Heart right ventricle (tissue), 16 donors: Measurements from ENCODE around the gene SERPINH1. TPM values are rescaled to one million over a fixed set of nuclear protein-coding genes. Genes with fewer than 3 reads are reported as not detected.

ENCODE experiments used
- ATAC-seq, 8 donors: fragments of 200-7000 bp; cut with Tn5 transposase; one replicate each; pipeline ENCODE4 v1.9.1; 2020; ENCODE audit warnings: mild to moderate bottlenecking in 8 of 8, moderate library complexity in 8 of 8, moderate number of reproducible peaks in 1 of 8
- DNase-seq, 2 donors: peaks; one replicate each; pipeline ENCODE4 v3.0.0-alpha.2; 2020
- H3K27ac ChIP-seq, 10 donors: fragments of 200-600 bp; sonication (generic) in 2 of 10; one replicate each; pipeline versions ENCODE4 v1.5.0 to v1.8.0; 2020 to 2022; ENCODE audit warnings: mild to moderate bottlenecking in 3 of 10
- H3K27me3 ChIP-seq, 7 donors: fragments of 200-600 bp; one replicate each; pipeline ENCODE4 v1.8.0; 2021 to 2022; ENCODE audit warnings: mild to moderate bottlenecking in 2 of 7
- H3K36me3 ChIP-seq, 9 donors: fragments of 200-600 bp; sonication (generic) in 1 of 9; one replicate each; pipeline versions ENCODE4 v1.5.0 to v1.8.0; 2020 to 2022; ENCODE audit warnings: mild to moderate bottlenecking in 2 of 9
- H3K4me1 ChIP-seq, 9 donors: fragments of 200-600 bp; sonication (generic) in 1 of 9; one replicate each; pipeline versions ENCODE4 v1.5.0 to v1.8.0; 2020 to 2022; ENCODE audit warnings: mild to moderate bottlenecking in 4 of 9
- H3K4me3 ChIP-seq, 10 donors: fragments of 200-600 bp; sonication (generic) in 2 of 10; one replicate each; pipeline versions ENCODE4 v1.5.0 to v1.8.0; 2020 to 2022; ENCODE audit warnings: mild to moderate bottlenecking in 7 of 10, moderate library complexity in 2 of 10
- H3K9me3 ChIP-seq, 11 donors: fragments of 200-600 bp in 10 of 11; sonication (generic) in 2 of 11; one replicate each; pipeline versions ENCODE4 v1.5.0 to v1.8.0; 2013 to 2022; ENCODE audit warnings: mild to moderate bottlenecking in 2 of 11, control low read depth in 1 of 11, moderate library complexity in 1 of 11
- CTCF ChIP-seq, 9 donors: fragments of 200-600 bp; sonication (generic) in 2 of 9; IDR thresholded peaks; one replicate each; pipeline versions ENCODE4 v1.5.0 to v1.8.0; 2021 to 2022; ENCODE audit warnings: antibody characterized with exemption in 9 of 9, mild to moderate bottlenecking in 5 of 9, moderate library complexity in 1 of 9
- WGBS, 2 donors: extraction: QIAGEN DNeasy Blood & Tissue Kit; methylation state at CpG; one replicate each; pipeline ENCODE4 v1.1.7; 2013; ENCODE audit warnings: inconsistent platforms in 1 of 2; 5-methylcytosine and 5-hydroxymethylcytosine counted together
- intact Hi-C, 10 donors: fragments of 100-400 bp; cut with DNase I; formaldehyde crosslinking; loops; one replicate each; pipeline versions ENCODE4 v1.11.1 to v1.14.2; 2022
- polyA plus RNA-seq, 2 donors: library from polyadenylated mRNA; stranded (reverse); fragments of 200-250 nt; gene quantifications; one replicate each; pipeline ENCODE4 v1.2.3, GENCODE V29; 2013
- total RNA-seq, 10 donors: library from RNA; stranded (reverse); fragmentation: NEBNext Ultra II Directional in 3 of 10; extraction: Animal tissue kit (Norgen Biotek cat#: 25700) in 3 of 10; gene quantifications; one replicate each; pipeline versions ENCODE4 v1.2.1 to v1.2.4, GENCODE V29; 2021 to 2023
- donor health status: Arrhythmogenic right ventricular cardiomyopathy.
- donor health status: ischemic (EF 13 %, LVEDD 7.1; RV severe dilation, severe dysfunction).
- donor health status: healthy with polysubstance abuse.
- donor health status: DM: no; HTN: yes; CAD: no.
- donor health status: DM: no; HTN: no; CAD: no.
- donor health status: ischemic (EF 25% LVEDD 6.9; RV normal size, moderate dysfunction).
- donor health status: ischemic (EF 25% LVEDD 5.7; RV mildly dilated, moderate dysfunction).
- donor health status: healthy.
- donor health status: DM: yes; HTN: yes; CAD: no.
- donor health status: Ischemic cardiomyopathy.
- donor health status: ischemic (EF 35%, LVEDD 5.7; RV mildly dilated, moderate dysfunction).
- donor health status: nonischemic (EF 11% LVEDD 7.7; RV severe dilation, severe dysfunction).
- donor health status: DM: yes; HTN: yes; CAD: no.
- donor health status: PGD.
- donor health status: ischemic (EF 29% LVEDD 5.4; RV normal size, mild dysfunction).
- donor health status: nonischemic (EF 23%, LVEDD 6.1; RV moderate dilation, normal function).

SERPINH1 gene
- total and polyA plus RNA-seq, 12 donors = 31.8 to 218 (median 53.2) TPM

- 93 to 97% methylated on average over 14 of the region's 14 CpGs for WGBS, 2 donors
- ATAC-seq (no peak), DNase-seq (no peak)
- H3K27me3 ChIP-seq = no peaks in the 10 kb centered on the region
- H3K27ac ChIP-seq = peak overlapping the region in 1 of 10 donors; percentile 57
- H3K4me1 ChIP-seq = peaks cover 9 to 69% (median 47%) of the 10 kb centered on the region in 9 donors
- H3K9me3 ChIP-seq = no peaks in the 10 kb centered on the region
- H3K4me3 ChIP-seq = no peak overlapping the region
- peaks cover 5 to 81% (median 71%) of the 10 kb centered on the region in 9 donors for H3K36me3 ChIP-seq
- intact Hi-C loops = no loop called here
- no peak for TF ChIP-seq CTCF (IDR thresholded peaks at IDR 0.05)
Observed at GRCh38 chr11:75571625-75572024, 9.6 kb downstream of the SERPINH1 start.

- H3K36me3 ChIP-seq = peaks cover 5 to 70% (median 60%) of the 10 kb centered on the region in 9 donors
- DNase-seq = no peak
Observed at GRCh38 chr11:75572744-75573143, 10.7 kb downstream of the SERPINH1 start.

GRCh38 chr11:75574698-75575602, 12.9 kb downstream of the SERPINH1 start:
- DNase-seq = no peak
- Histone ChIP-seq H3K36me3 (peaks cover 0 to 47% (median 38%) of the 10 kb centered on the region in 9 donors), H3K27ac (peak overlapping the region in 1 of 10 donors; percentile 26), H3K4me3 (no peak overlapping the region), H3K27me3 (no peaks in the 10 kb centered on the region), H3K9me3 (no peaks in the 10 kb centered on the region), H3K4me1 (peaks cover 5 to 45% (median 29%) of the 10 kb centered on the region in 9 donors)
- intact Hi-C loops = loop anchor here in 1 of 10 donors (1.0 kb wide), 1 partner anchor 29 kb away; no protein-coding TSS in a partner anchor
- ATAC-seq = peak in 2 of 8 donors; percentile 13 to 24
- TF ChIP-seq CTCF (IDR thresholded peaks at IDR 0.05) = peak in 6 of 9 donors; percentile 8 to 38 (median 28)
- WGBS, 2 donors = 73 to 75% methylated on average over 12 of the region's 12 CpGs

More at GRCh38 chr11:75572744-75573143, 10.7 kb downstream of the SERPINH1 start:
- intact Hi-C loops = no loop called here
- no peak for ATAC-seq
- no peak overlapping the region for H3K4me3 ChIP-seq
- no peak for TF ChIP-seq CTCF (IDR thresholded peaks at IDR 0.05)
- peaks cover 5 to 67% (median 43%) of the 10 kb centered on the region in 9 donors for H3K4me1 ChIP-seq
- H3K27ac ChIP-seq = peak overlapping the region in 7 of 10 donors; percentile 4 to 57 (median 25)
- 41 to 54% methylated on average over 8 of the region's 8 CpGs for WGBS, 2 donors
- H3K27me3 ChIP-seq = no peaks in the 10 kb centered on the region
- no peaks in the 10 kb centered on the region for H3K9me3 ChIP-seq

GRCh38 chr11:75576017-75576416, 14.0 kb downstream of the SERPINH1 start:
- DNase-seq (no peak), ATAC-seq (peak in 1 of 8 donors; percentile 2)
- Histone ChIP-seq H3K36me3 (peaks cover 0 to 37% (median 27%) of the 10 kb centered on the region in 9 donors), H3K4me1 (peaks cover 3 to 34% (median 21%) of the 10 kb centered on the region in 9 donors), H3K27me3 (no peaks in the 10 kb centered on the region), H3K27ac (peak overlapping the region in 1 of 10 donors; percentile 56), H3K9me3 (no peaks in the 10 kb centered on the region), H3K4me3 (no peak overlapping the region)
- intact Hi-C loops = loop anchor here in 2 of 10 donors (2.0 kb wide), 2 partner anchors 27 to 29 kb away; no protein-coding TSS in a partner anchor
- TF ChIP-seq CTCF (IDR thresholded peaks at IDR 0.05) = no peak
- 80 to 82% methylated on average over 6 of the region's 6 CpGs for WGBS, 2 donors
